ENCODE results near the gene CDC45. TPM values are rescaled to one million over a fixed set of nuclear protein-coding genes. Genes with fewer than 3 reads are reported as not detected.

CDC45 gene
- total RNA-seq, 4 donors from 2014 or later, result 3.2 to 28.9 (median 7.5) TPM; not detected in 1

DNA sequence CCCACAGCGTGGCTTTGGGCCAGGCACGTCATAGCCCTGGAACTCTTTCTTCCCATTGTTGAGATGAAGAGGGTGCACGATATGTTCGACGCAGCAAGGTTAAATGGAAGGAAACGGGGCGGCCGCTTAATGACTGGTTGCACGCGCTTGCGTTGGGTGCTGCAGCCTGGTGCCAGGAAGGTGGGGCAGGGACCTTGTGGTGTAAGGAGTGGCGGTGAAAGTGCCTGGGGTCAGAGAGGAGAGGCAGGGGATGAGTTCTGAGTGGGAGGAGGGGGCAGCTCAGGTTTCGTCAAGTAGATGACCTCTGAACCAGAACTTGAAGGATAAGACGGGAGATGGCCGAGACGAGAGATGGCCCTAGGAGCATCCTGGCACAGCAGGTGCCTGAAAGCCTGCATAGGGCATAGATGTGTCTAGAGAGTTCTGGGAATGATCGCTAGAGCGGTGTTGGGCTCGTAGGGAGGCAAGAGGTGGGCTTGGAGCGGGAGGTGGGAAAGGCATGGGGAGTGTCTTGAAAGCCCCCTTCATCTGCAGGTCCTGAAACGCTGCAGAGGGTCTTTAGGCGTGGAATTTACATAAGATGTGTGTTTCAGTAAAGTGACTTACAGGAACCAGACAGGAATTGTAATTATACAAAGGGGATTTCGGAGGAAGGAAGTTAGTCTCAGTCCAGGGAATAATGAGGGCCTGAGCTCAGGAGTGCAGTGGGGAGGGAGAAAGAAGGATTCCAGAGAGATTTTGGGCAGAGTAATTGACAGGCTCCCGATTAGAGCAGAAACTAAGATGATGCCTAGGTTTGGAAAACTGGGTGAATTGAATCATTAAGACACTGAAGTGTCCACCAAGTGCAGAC, 87.7 kb downstream of the CDC45 start:
- H3K4me3 ChIP-seq, result no peak overlapping the region
- no peak for DNase-seq
- H3K9me3 ChIP-seq, result no peaks in the 10 kb centered on the region
- no peaks in the 10 kb centered on the region for H3K36me3 ChIP-seq
- TF ChIP-seq POLR2A (IDR thresholded peaks at IDR 0.05), result no peak
- TF ChIP-seq, protein P1, sequence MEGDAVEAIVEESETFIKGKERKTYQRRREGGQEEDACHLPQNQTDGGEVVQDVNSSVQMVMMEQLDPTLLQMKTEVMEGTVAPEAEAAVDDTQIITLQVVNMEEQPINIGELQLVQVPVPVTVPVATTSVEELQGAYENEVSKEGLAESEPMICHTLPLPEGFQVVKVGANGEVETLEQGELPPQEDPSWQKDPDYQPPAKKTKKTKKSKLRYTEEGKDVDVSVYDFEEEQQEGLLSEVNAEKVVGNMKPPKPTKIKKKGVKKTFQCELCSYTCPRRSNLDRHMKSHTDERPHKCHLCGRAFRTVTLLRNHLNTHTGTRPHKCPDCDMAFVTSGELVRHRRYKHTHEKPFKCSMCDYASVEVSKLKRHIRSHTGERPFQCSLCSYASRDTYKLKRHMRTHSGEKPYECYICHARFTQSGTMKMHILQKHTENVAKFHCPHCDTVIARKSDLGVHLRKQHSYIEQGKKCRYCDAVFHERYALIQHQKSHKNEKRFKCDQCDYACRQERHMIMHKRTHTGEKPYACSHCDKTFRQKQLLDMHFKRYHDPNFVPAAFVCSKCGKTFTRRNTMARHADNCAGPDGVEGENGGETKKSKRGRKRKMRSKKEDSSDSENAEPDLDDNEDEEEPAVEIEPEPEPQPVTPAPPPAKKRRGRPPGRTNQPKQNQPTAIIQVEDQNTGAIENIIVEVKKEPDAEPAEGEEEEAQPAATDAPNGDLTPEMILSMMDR (IDR thresholded peaks at IDR 0.05), result no peak
- H3K4me1 ChIP-seq, result peaks cover 0 to 5% (median 0%) of the 10 kb centered on the region in 4 donors
- peak overlapping the region in 1 of 4 donors; percentile 35 for H3K27ac ChIP-seq
- H3K27me3 ChIP-seq, result no peaks in the 10 kb centered on the region

DNA sequence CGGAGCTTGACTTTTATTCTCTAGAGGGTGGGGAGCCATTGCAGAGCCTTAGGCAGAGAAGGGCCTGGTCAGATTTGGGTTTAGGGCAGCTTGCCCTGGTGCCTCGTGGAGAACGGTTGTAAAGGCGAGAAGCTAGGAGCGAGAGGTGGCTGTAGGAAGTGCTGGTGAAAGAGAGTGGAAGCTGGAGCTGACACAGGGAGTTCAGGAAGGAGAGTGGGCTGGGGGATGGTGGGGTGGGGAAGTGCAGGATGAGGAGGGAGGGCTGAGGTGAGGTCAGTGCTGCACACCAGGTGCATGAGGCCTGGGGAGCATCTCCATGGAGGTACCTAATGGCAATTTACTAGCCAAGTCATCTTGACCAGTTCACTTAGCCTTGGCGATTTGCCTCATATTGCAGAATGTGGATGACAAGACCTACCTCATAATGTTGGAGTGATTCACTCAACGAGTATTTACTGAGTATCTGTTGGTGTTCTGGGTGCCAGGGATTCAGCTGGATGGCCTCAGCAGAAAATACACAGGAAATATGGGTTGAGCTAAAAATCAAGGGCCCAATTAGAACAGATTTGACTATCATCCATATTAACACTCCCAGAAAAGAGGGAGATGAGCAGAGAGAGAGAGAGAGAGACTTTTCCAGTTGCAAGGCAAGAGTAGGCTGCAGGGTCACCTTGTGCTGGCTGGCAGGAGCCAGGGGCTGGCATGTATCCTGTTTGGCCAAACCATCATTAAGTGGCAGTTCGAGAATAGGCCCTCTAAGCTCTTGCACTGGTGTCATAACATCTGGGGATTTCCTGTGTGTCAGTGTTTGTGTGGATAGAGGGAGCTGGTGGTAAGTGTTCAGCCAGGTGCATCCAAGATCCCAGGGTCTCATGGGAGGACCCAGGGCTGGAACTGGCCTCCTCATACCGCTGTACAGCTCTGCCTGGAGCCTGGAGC, 88.9 kb downstream of the CDC45 start:
- Histone ChIP-seq H3K4me1 (peaks cover 0 to 5% (median 0%) of the 10 kb centered on the region in 4 donors), H3K9me3 (no peaks in the 10 kb centered on the region), H3K27ac (peak overlapping the region in 1 of 4 donors; percentile 12), H3K4me3 (no peak overlapping the region), H3K27me3 (no peaks in the 10 kb centered on the region), H3K36me3 (no peaks in the 10 kb centered on the region)
- TF ChIP-seq, protein P1 (IDR thresholded peaks at IDR 0.05), result no peak
- no peak for TF ChIP-seq POLR2A (IDR thresholded peaks at IDR 0.05)
- no peak for DNase-seq

DNA sequence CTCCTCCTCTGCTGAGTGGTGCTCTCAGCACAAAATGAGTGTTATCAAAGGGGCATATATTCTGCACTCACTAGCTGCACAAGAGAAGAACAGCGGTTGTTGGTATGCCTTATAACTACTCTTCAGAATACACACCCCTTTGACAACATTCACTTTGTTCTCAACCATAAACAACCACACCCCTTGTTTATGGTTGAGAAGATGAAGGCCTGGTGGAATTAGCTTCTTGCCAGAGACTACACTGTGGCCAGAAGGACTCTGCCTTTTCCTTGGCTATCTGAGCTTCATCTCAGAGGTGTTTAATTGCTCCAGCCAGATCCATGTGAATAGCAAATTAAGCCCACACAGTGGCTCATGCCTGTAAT, 89.5 kb downstream of the CDC45 start:
- DNase-seq, result no peak
- H3K27ac ChIP-seq, result peak overlapping the region in 1 of 4 donors; percentile 12
- H3K27me3 ChIP-seq, result no peaks in the 10 kb centered on the region
- no peaks in the 10 kb centered on the region for H3K36me3 ChIP-seq
- H3K4me3 ChIP-seq, result no peak overlapping the region
- no peaks in the 10 kb centered on the region for H3K9me3 ChIP-seq
- H3K4me1 ChIP-seq, result peaks cover 0 to 5% (median 0%) of the 10 kb centered on the region in 4 donors
- TF ChIP-seq, protein P1 (IDR thresholded peaks at IDR 0.05), result no peak
- TF ChIP-seq POLR2A (IDR thresholded peaks at IDR 0.05), result no peak

DNA sequence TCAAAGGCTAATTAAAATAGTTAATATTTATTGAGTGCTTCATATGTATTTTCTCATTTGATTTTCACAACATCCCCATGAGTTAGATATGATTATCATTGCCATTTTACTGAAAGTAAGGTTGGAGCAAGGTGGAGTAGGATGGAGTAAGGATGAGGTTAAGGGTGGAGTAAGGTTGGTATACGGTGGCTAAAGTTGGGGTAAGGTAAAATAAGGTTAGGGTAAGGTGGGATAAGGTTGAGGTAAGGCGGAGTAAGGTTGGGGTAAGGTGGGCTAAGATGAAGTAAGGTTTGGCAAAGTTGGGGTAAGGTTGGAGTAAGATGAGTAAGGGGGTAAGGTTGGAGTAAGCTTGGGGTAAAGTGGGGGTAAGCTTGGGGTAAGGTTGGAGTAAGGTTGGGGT, 90.3 kb downstream of the CDC45 start:
- Histone ChIP-seq H3K27me3 (no peaks in the 10 kb centered on the region), H3K36me3 (no peaks in the 10 kb centered on the region), H3K4me1 (peaks cover 0 to 5% (median 0%) of the 10 kb centered on the region in 4 donors), H3K9me3 (no peaks in the 10 kb centered on the region), H3K4me3 (no peak overlapping the region), H3K27ac (no peak overlapping the region)
- DNase-seq, result no peak
- TF ChIP-seq POLR2A (IDR thresholded peaks at IDR 0.05), result no peak
- TF ChIP-seq, protein P1 (IDR thresholded peaks at IDR 0.05), result no peak

Other genes starting within 250 kb of the CDC45 start
- gene CLTCL1, start 188.2 kb upstream of the CDC45 start, total RNA-seq, result 1 to 10 TPM in 3 of 4 donors, under 1 TPM in 1; 0.47 to 3.9 (median 3.0) TPM
- gene HIRA, start 48.2 kb upstream of the CDC45 start, total RNA-seq, result 100 to 1,000 TPM in 1 of 4 donors, 10 to 100 TPM in 3; 24.9 to 104 (median 31.8) TPM
- 10 to 100 TPM in 2 of 4 donors, 1 to 10 TPM in 2; 7.0 to 27.2 (median 10.2) TPM for gene MRPL40, start 47.4 kb upstream of the CDC45 start, total RNA-seq
- 10 to 100 TPM; 46.8 to 47.9 (median 47.1) TPM for gene C22orf39, start 32.2 kb upstream of the CDC45 start, total RNA-seq
- gene UFD1, start 727 bp upstream of the CDC45 start, total RNA-seq, result 10 to 100 TPM; 39.2 to 74.3 (median 43.5) TPM
- 10 to 100 TPM; 27.0 to 67.0 (median 34.1) TPM for gene CLDN5, start 44.5 kb downstream of the CDC45 start, total RNA-seq
- 10 to 100 TPM in 1 of 4 donors, 1 to 10 TPM in 3; 2.8 to 20.6 (median 5.0) TPM for gene SEPTIN5, start 234.6 kb downstream of the CDC45 start, total RNA-seq
- 1 to 10 TPM; 1.1 to 9.1 (median 2.0) TPM for gene GP1BB, start 243.6 kb downstream of the CDC45 start, total RNA-seq